CD8-positive, alpha-beta memory T cell (primary cell): ENCODE data around the gene MAP4K1. TPM values are rescaled to one million over a fixed set of nuclear protein-coding genes. Genes with fewer than 3 reads are reported as not detected.

Experiments
- CTCF ChIA-PET: fragments of 350-600 bp; sonication (Branson Sonifier 250); formaldehyde crosslinking; loops from one replicate; lab custom pipeline; 2021; ENCODE audit warnings: antibody characterized with exemption; lab: Charles Lee
- POLR2A ChIA-PET: fragments of 350-600 bp; sonication (Branson Sonifier 250); formaldehyde crosslinking; loops from one replicate; lab custom pipeline; 2021; ENCODE audit warnings: antibody characterized with exemption; lab: Charles Lee
- DNase-seq, 5 donors: peaks; one replicate each; pipeline versions ENCODE4 v3.0.0 to v3.0.0-alpha.2; 2020 to 2022; ENCODE audit warnings: mixed read lengths in 1 of 5
- H3K27ac ChIP-seq: one replicate; pipeline ENCODE4 v1.7.0; 2013; ENCODE audit warnings: low read depth, mild to moderate bottlenecking, low read length, moderate library complexity
- H3K27me3 ChIP-seq: 2 replicates; pipeline ENCODE4 v1.7.0; 2013; ENCODE audit warnings: low read length, mild to moderate bottlenecking; ENCODE audit not compliant: insufficient read depth, poor library complexity, severe bottlenecking
- H3K36me3 ChIP-seq: 2 replicates; pipeline ENCODE4 v1.7.0; 2013; ENCODE audit warnings: mild to moderate bottlenecking, low read length, moderate library complexity; ENCODE audit not compliant: insufficient read depth
- H3K4me1 ChIP-seq: 2 replicates; pipeline ENCODE4 v1.7.0; 2013; ENCODE audit warnings: mild to moderate bottlenecking, low read length, moderate library complexity; ENCODE audit not compliant: insufficient read depth
- H3K4me3 ChIP-seq: 2 replicates; pipeline ENCODE4 v1.7.0; 2013; ENCODE audit warnings: mild to moderate bottlenecking, low read length
- H3K9me3 ChIP-seq: 2 replicates; pipeline ENCODE4 v1.7.0; 2013; ENCODE audit warnings: mild to moderate bottlenecking, low read length
- H3K27ac Mint-ChIP-seq, 8 donors: one replicate each; pipeline ENCODE4 v1.8.0; 2020 to 2021; ENCODE audit warnings: mixed read lengths in 8 of 8, mild to moderate bottlenecking in 6 of 8, inconsistent platforms in 3 of 8, moderate library complexity in 3 of 8
- H3K27me3 Mint-ChIP-seq, 2 donors: one replicate each; pipeline ENCODE4 v1.8.0; 2020 to 2021; ENCODE audit warnings: mixed read lengths in 2 of 2, mild to moderate bottlenecking in 1 of 2, moderate library complexity in 1 of 2
- H3K36me3 Mint-ChIP-seq, 3 donors: one replicate each; pipeline ENCODE4 v1.8.0; 2020 to 2021; ENCODE audit warnings: mixed read lengths in 3 of 3, inconsistent platforms in 1 of 3, mild to moderate bottlenecking in 1 of 3
- H3K4me1 Mint-ChIP-seq, 3 donors: one replicate each; pipeline ENCODE4 v1.8.0; 2020 to 2021; ENCODE audit warnings: mixed read lengths in 3 of 3, inconsistent platforms in 1 of 3, mild to moderate bottlenecking in 1 of 3
- H3K4me3 Mint-ChIP-seq, 7 donors: one replicate each; pipeline ENCODE4 v1.8.0; 2020 to 2021; ENCODE audit warnings: mixed read lengths in 7 of 7, mild to moderate bottlenecking in 6 of 7, moderate library complexity in 4 of 7, inconsistent platforms in 2 of 7
- H3K9me3 Mint-ChIP-seq, 5 donors: one replicate each; pipeline ENCODE4 v1.8.0; 2020 to 2022; ENCODE audit warnings: mixed read lengths in 5 of 5, mild to moderate bottlenecking in 3 of 5, moderate library complexity in 2 of 5, inconsistent platforms in 1 of 5
- polyA plus RNA-seq: library from polyadenylated mRNA; unstranded; fragments of 300-500 nt; fragmentation: Illumina TruSeq; gene quantifications from one replicate; pipeline ENCODE4 v1.2.3, GENCODE V29; 2021
- total RNA-seq, 2 experiments: library from RNA; stranded (reverse); gene quantifications; one replicate each; pipeline ENCODE4 v1.2.3, GENCODE V29; 2021

The MAP4K1 gene
- total and polyA plus RNA-seq, 3 experiments from 2014 or later: 161 to 178 (median 162) TPM

GRCh38 chr19:38649305-38650171 lies 31.8 kb upstream of the MAP4K1 start:
- H3K4me3 Mint-ChIP-seq: peak overlapping the region; percentile 90 to 98 (median 94)
- Histone ChIP-seq H3K9me3 (no peaks in the 10 kb centered on the region), H3K4me3 (peak overlapping the region; percentile 71), H3K27ac (peak overlapping the region; percentile 84), H3K27me3 (no peaks in the 10 kb centered on the region), H3K36me3 (no peaks in the 10 kb centered on the region), H3K4me1 (peaks cover 30% of the 10 kb centered on the region)
- no peaks in the 10 kb centered on the region for H3K27me3 Mint-ChIP-seq
- H3K4me1 Mint-ChIP-seq: peaks cover 54 to 69% (median 67%) of the 10 kb centered on the region in 3 donors
- ChIA-PET CTCF (interaction anchor here (0.9 kb wide), 1 partner anchor 31 kb away, joined by 3 read pairs; the partner anchor contains the start of gene EIF3K), POLR2A (interaction anchor here (0.7 kb wide), 2 partner anchors 13 to 134 kb away, joined by 3 to 4 read pairs; no protein-coding TSS in a partner anchor)
- no peak for DNase-seq
- no peaks in the 10 kb centered on the region for H3K9me3 Mint-ChIP-seq
- peak overlapping the region; percentile 15 to 94 (median 90) for H3K27ac Mint-ChIP-seq
- H3K36me3 Mint-ChIP-seq: peaks cover 0 to 16% (median 0%) of the 10 kb centered on the region in 3 donors

DNA sequence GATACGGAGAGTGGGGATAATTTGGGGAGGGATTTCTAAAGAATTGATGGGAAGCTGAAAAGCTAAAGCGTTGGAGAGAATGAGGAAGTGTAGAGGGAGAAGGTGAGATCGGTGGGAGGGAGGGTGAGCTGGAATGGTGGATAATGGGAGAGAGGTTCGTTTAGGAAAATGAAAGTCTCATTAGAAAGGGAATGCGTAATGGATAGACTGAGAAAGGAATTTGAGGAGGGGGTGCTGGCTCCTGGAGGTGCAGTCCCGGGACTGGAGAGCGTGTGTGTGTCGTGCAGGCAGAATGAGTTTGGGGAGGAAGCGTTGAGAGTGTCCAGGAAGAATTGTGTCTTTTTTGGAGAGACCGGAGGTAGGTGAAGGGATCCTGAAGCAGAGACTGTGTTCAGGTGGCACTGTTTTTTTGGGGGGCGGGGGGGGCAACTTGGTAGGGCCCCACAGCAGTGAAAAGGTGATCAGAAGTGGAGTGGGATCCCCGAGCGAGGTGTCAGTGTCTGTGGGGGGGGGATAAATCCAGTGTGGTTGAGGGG lies 31.1 kb upstream of the MAP4K1 start:
- Histone ChIP-seq H3K9me3 (no peaks in the 10 kb centered on the region), H3K27ac (peak overlapping the region; percentile 84), H3K36me3 (no peaks in the 10 kb centered on the region), H3K27me3 (no peaks in the 10 kb centered on the region), H3K4me3 (peak overlapping the region; percentile 71), H3K4me1 (peaks cover 30% of the 10 kb centered on the region)
- ChIA-PET POLR2A (interaction anchor here (0.7 kb wide), 1 partner anchor 133 kb away, joined by 3 read pairs; no protein-coding TSS in a partner anchor), CTCF (no interaction called here)
- H3K4me3 Mint-ChIP-seq: peak overlapping the region; percentile 90 to 98 (median 94)
- H3K9me3 Mint-ChIP-seq: no peaks in the 10 kb centered on the region
- peaks cover 0 to 13% (median 0%) of the 10 kb centered on the region in 3 donors for H3K36me3 Mint-ChIP-seq
- peak overlapping the region; percentile 35 to 99 (median 90) for H3K27ac Mint-ChIP-seq
- peaks cover 51 to 63% (median 62%) of the 10 kb centered on the region in 3 donors for H3K4me1 Mint-ChIP-seq
- H3K27me3 Mint-ChIP-seq: no peaks in the 10 kb centered on the region
- no peak for DNase-seq

DNA sequence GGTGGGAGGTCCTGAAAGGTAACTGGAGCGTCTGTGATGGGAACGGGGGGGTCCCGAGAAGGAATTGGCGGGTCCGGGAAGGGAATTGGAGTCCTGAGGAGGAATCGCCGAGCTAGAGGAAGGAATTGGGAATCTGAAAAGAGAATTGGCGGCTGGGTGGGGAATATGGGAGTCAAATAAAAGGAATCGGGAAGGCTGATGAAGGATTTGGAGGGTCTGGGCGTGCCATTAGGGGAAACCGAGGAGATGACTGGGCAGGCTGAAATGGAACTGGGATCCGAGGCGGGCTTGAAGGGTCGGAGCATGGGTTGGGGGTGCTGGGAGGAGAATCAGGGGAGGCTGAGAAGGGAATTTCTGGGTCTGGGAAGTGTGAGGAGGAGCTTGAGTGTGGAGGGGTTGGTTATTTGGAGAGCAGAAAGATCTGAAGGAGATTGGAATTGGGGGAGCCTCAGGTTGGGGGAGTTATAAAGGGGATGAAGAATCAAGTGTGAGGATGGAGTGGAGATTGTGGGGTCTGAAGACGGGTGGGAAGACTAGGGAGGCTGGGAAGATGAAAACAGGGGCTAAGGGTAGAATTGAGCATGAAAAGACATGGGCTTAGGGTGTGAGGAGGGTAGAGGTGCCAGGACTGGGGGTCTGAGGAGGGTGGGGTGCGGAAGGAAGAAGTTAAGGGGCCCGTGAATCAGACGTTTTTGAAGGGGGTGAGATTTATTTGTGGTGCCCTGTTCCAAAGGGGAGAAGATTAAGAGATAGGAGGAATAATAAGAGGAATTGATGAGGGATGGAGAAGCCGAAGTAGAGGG lies 30.4 kb upstream of the MAP4K1 start:
- Mint-ChIP-seq H3K27ac (peak overlapping the region; percentile 35 to 99 (median 90)), H3K36me3 (peaks cover 0 to 8% (median 0%) of the 10 kb centered on the region in 3 donors), H3K4me1 (peaks cover 44 to 56% (median 55%) of the 10 kb centered on the region in 3 donors), H3K4me3 (peak overlapping the region; percentile 90 to 98 (median 94)), H3K9me3 (no peaks in the 10 kb centered on the region), H3K27me3 (no peaks in the 10 kb centered on the region)
- CTCF ChIA-PET: interaction anchor here (0.7 to 2.0 kb wide), 9 partner anchors 9 to 282 kb away, joined by 3 to 18 read pairs (median 5); partner anchors contain the start of genes FAM98C, MRPS12 and SARS2
- Histone ChIP-seq H3K4me3 (peak overlapping the region; percentile 71), H3K36me3 (no peaks in the 10 kb centered on the region), H3K27me3 (no peaks in the 10 kb centered on the region), H3K9me3 (no peaks in the 10 kb centered on the region), H3K4me1 (peaks cover 30% of the 10 kb centered on the region), H3K27ac (peak overlapping the region; percentile 84)
- POLR2A ChIA-PET: interaction anchor here (0.5 to 1.6 kb wide), 12 partner anchors 9 to 246 kb away, joined by 3 to 13 read pairs (median 4); partner anchors contain the start of genes ECH1, EIF3K and FAM98C
- no peak for DNase-seq

DNA sequence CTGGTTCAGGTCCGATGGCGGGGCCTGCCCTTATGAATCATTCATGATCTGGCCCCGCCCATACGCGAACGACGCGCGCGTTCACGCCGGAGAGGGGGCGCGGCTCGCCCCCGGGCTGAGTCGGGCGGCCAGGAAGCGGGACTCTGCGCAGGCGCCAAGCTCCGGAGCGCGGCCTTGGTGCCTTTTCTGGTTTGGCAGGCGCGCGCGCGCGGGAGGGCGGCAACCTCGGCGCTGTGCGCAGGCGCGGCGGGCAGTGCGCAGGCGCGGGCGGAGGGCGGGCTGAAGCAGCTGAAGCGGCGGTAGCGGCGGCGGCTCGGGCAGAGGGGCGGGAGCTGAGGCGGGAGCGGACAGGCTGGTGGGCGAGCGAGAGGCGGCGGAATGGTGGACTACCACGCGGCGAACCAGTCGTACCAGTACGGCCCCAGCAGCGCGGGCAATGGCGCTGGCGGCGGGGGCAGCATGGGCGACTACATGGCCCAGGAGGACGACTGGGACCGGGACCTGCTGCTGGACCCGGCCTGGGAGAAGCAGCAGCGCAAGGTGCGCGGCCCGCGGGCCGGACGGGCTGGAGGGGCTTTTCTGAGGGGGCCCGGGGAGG lies 29.7 kb upstream of the MAP4K1 start, which contains the start of gene ACTN4:
Gene ACTN4 (plus strand): TSS at position 282 of the 598 bp plus-strand sequence. CDS start 97 bp downstream, at position 379.
- Mint-ChIP-seq H3K9me3 (no peaks in the 10 kb centered on the region), H3K27ac (peak within 1 kb of the TSS; percentile 75 to 99 (median 90)), H3K36me3 (peaks cover 0 to 6% (median 0%) of the 10 kb centered on the region in 3 donors), H3K27me3 (no peaks in the 10 kb centered on the region), H3K4me3 (peak within 1 kb of the TSS; percentile 90 to 98 (median 94)), H3K4me1 (peaks cover 39 to 49% (median 48%) of the 10 kb centered on the region in 3 donors)
- Histone ChIP-seq H3K4me3 (peak within 1 kb of the TSS; percentile 71), H3K4me1 (peaks cover 30% of the 10 kb centered on the region), H3K27me3 (no peaks in the 10 kb centered on the region), H3K9me3 (no peaks in the 10 kb centered on the region), H3K27ac (peak within 1 kb of the TSS; percentile 84), H3K36me3 (no peaks in the 10 kb centered on the region)
- POLR2A ChIA-PET: interaction anchor here (0.5 to 1.6 kb wide), 11 partner anchors 9 to 245 kb away, joined by 3 to 13 read pairs (median 4); partner anchors contain the start of genes ECH1, EIF3K and FAM98C
- DNase-seq: peak; percentile 100
- CTCF ChIA-PET: interaction anchor here (0.7 to 2.0 kb wide), 9 partner anchors 9 to 283 kb away, joined by 3 to 18 read pairs (median 5); partner anchors contain the start of genes FAM98C, MRPS12 and SARS2

- H3K4me1 Mint-ChIP-seq: peaks cover 20 to 22% (median 21%) of the 10 kb centered on the region in 3 donors
- Histone ChIP-seq H3K9me3 (no peaks in the 10 kb centered on the region), H3K36me3 (no peaks in the 10 kb centered on the region), H3K27me3 (no peaks in the 10 kb centered on the region), H3K27ac (no peak overlapping the region), H3K4me3 (no peak overlapping the region), H3K4me1 (peaks cover 18% of the 10 kb centered on the region)
- DNase-seq: no peak
- ChIA-PET CTCF (no interaction called here), POLR2A (interaction anchor here (0.6 kb wide), 1 partner anchor 44 kb away, joined by 3 read pairs; no protein-coding TSS in a partner anchor)
- no peaks in the 10 kb centered on the region for H3K27me3 Mint-ChIP-seq
- H3K27ac Mint-ChIP-seq: peak overlapping the region in 1 of 8 donors; percentile 33
- peaks cover 0 to 4% (median 0%) of the 10 kb centered on the region in 3 donors for H3K36me3 Mint-ChIP-seq
- no peaks in the 10 kb centered on the region for H3K9me3 Mint-ChIP-seq
- H3K4me3 Mint-ChIP-seq: no peak overlapping the region
Observed at GRCh38 chr19:38644719-38645118, 27.0 kb upstream of the MAP4K1 start.

DNA sequence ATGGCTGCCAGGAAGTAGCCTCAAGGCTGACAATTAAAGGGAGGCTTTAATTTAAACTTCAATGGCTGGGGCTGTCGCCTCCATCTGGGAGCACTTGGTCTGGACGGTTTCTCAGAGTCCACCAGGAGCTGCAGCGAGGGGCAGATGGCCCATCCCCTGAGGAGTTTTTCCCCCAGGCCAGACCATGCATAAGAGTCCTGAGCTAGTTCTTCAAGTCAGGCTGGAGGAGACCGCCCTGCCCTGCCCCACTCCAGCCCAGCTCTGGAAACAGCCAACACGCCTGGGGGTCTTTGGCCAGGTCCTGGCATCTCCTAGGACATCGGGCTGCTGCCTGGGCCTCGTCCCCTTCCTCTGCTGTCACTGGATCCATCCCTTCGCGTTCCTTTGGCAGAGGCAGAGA lies 24.4 kb upstream of the MAP4K1 start:
- Mint-ChIP-seq H3K4me3 (no peak overlapping the region), H3K9me3 (no peaks in the 10 kb centered on the region), H3K27me3 (no peaks in the 10 kb centered on the region), H3K4me1 (peaks cover 5 to 8% (median 7%) of the 10 kb centered on the region in 3 donors), H3K36me3 (no peaks in the 10 kb centered on the region), H3K27ac (no peak overlapping the region)
- ChIA-PET POLR2A (interaction anchor here (0.6 kb wide), 1 partner anchor 202 kb away, joined by 3 read pairs; no protein-coding TSS in a partner anchor), CTCF (interaction anchor here (0.6 to 1.9 kb wide), 6 partner anchors 15 to 398 kb away, joined by 3 to 5 read pairs (median 3); partner anchors contain the start of genes MRPS12 and SARS2)
- Histone ChIP-seq H3K36me3 (no peaks in the 10 kb centered on the region), H3K4me1 (peaks cover 1% of the 10 kb centered on the region), H3K4me3 (no peak overlapping the region), H3K27ac (no peak overlapping the region), H3K27me3 (no peaks in the 10 kb centered on the region), H3K9me3 (no peaks in the 10 kb centered on the region)
- no peak for DNase-seq
